Measurements from ENCODE around the gene CEBPG.

CEBPG gene

GRCh38 chr19:33418871-33419787 is 45.6 kb downstream of the CEBPG start:
- DNase-seq (ENCODE audit: low read depth, low spot score) = no peak

GRCh38 chr19:33419788-33420130 is 46.2 kb downstream of the CEBPG start:
- no peak for DNase-seq (ENCODE audit: low read depth, low spot score)

- DNase-seq (ENCODE audit: low read depth, low spot score) = no peak
These were observed 47.3 kb downstream of the CEBPG start for GRCh38 chr19:33420821-33421220.

- no peak for DNase-seq (ENCODE audit: low read depth, low spot score)
These were observed 47.9 kb downstream of the CEBPG start for GRCh38 chr19:33421368-33421767.

DNA sequence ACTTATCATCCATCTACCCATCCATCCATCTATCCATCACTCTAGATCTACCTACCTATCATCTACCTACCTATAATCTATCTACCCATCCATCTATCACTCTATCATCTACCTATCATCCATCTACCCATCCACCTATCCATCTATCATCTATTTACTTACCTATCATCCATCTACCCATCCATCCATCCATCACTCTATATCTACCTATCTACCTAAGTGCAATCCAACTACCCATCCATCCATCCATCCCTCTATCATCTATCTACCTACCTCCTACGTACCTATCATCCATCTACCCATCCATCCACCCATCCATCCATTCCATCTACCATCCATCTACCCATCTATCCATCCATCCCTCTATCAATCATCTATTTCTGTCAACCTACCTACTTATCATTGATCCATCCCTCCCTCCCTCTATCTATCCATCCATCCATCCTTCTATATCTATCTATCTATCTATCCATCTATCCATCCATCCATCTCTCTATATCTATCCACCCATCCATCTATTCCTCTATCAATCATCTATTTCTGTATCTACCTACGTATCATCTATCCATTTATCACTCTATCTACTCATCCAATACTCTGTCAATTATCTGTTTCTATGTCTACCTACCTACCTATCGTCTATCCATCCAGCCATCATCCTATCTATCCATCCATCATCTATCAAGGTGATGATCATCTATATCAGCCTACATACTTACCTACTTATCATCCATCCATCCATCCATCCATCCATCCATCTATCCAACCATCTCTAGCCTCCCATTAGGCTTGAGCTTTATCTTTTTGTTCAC is 49.1 kb downstream of the CEBPG start:
- DNase-seq (ENCODE audit: low read depth, low spot score) = no peak

DNA sequence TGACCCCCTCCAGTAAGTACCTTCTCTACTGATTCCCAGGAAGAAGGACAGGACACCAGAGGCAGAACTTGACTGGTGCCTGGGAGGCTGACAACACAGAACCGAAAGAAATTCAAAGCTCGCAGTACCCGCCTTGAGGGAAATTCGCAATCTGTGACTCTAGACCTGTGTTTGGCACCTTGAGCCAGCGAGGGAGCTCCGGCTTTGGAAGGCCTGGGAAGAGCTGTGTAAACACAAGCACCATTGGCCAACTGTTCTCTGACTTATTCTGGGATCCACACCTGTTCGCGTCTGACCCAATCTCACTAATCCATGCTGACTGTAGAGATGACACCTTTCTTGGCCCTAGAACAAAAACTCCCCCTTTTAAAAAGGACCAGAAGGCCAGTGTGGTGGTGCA is 50.7 kb downstream of the CEBPG start:
- no peak for DNase-seq (ENCODE audit: low read depth, low spot score)

GRCh38 chr19:33426621-33427361 is 53.3 kb downstream of the CEBPG start:
- no peak for DNase-seq (ENCODE audit: low read depth, low spot score)

GRCh38 chr19:33427801-33428626 is 54.5 kb downstream of the CEBPG start:
- no peak for DNase-seq (ENCODE audit: low read depth, low spot score)

GRCh38 chr19:33428627-33429125 is 55.2 kb downstream of the CEBPG start:
- DNase-seq (ENCODE audit: low read depth, low spot score) = no peak

DNA sequence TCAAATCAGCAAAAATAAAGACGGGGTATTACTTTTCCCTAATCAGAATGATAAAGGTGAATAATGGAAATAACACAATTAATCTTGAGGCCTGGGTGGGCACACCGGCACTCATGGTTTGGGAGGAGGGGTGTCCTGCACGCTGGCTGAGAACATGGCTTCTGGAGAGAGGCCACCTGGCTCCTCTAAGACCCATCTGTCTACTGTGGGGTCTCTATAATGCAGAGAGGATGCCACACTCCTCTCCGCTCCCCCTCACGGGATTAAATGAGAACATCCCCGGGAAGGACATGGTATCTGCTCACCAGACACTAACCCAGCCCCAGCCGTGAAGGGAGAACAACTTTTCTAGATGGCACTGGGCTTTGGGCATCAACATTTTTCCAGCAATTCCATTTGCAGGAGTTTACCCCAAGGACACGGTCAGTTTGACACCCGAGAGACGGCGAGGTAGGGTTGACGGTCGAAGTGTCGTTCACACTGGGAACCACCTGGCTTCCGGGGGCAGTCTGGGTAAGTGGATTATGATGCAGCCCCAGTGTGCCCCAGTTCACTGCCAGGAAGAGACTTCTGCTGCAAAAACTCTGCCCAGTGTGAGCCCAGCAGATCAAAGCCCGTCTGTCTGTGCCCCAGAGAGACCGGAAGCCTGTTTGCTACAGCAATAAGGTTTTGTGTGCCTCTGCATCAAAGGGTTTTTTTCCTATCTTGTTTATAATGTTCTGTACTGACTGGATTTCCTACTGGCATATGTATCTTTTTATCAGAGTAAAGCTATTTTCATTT is 56.6 kb downstream of the CEBPG start:
- DNase-seq (ENCODE audit: low read depth, low spot score) = no peak

- DNase-seq (ENCODE audit: low read depth, low spot score) = peak; percentile 17
These were observed 57.3 kb downstream of the CEBPG start for GRCh38 chr19:33430674-33431277.

DNA sequence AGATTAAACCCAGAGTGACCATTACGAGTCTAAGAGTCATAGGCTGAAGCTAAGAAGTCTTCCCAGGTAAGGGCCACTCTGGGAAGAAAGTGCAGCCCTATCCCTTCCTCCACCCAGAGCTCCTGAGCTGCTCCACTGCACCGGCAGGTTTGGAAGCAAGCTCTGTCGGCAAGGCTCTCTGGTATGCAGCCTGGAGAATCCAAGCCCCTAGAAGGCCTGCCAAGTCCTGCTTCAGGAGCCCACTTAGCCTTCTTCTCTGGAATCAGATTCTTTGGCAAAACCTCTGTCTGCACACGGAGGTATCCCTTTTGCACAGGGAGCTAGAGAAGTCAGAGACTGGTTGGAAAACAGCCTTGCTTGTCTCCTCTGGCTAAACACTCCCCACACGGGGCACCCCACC is 58.5 kb downstream of the CEBPG start:
- no peak for DNase-seq (ENCODE audit: low read depth, low spot score)

All from activated naive CD8-positive, alpha-beta T cell treated with anti-CD3 and anti-CD28 coated beads, Interleukin-2, amount 50 U/mL, for 16 hours (primary cell).